GM21786 (cell line): ENCODE results near the gene GRIK4.
"Not testable (repeated sequence)": the region's sequence is repeated elsewhere in the genome, so short reads cannot be mapped to it uniquely, and the experiment has no call there.

Experiments
- ATAC-seq: cut with Tn5 transposase; IDR thresholded peaks from one replicate; pipeline ENCODE4 v1.9.1; 2021; ENCODE audit not compliant: unreplicated experiment

Gene GRIK4

GRCh38 chr11:120765710-120766109, 254.2 kb downstream of the GRIK4 start:
- not testable (repeated sequence) for ATAC-seq

GRCh38 chr11:120766318-120766717, 254.8 kb downstream of the GRIK4 start:
- no peak for ATAC-seq

- no peak for ATAC-seq
These were observed 257.4 kb downstream of the GRIK4 start for GRCh38 chr11:120768949-120769348.

DNA sequence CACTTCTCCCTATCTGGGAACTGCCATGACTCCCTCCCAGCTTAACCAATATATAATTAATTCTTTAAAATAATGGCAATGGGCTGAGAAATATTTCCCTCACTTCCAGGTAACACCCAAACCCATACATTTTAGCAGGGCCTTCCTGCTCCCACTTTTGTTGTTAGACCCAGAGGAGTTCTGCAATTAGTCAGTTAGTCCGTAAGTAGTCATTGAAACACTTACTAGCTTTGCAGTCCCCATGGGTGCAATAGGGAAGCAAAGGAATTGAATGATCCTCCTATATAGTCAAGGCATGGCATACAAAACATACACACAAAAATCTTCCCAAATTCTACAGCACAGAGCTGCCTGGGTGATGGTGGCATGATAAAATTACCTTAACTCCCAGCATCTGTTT, 258.4 kb downstream of the GRIK4 start:
- no peak for ATAC-seq

GRCh38 chr11:120771551-120772060, 260.1 kb downstream of the GRIK4 start:
- ATAC-seq: no peak

DNA sequence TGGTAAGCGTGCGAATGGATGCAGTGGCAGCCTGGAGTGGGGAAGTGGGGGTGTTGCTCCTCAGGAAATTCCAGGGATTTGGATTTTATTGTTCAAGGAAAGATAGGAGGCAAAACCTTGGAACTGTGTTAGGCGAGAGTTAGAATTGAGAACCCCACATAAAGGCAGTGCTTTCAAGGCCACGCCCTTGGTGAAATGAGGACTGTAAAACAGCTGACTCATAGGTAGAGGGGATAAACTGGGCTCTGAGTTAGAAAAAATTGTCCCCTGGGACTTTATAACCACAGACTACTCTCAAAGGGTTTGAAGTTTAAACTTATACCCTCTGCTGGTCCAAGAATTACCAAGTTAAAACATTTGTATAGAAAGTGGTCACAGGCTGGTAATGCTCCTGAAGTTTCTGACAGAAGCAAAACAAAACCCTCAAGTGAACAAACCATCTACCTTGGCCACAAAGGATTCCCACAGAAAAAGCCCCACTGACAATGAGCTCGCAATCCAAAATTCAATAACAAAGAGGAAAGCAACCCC, 262.0 kb downstream of the GRIK4 start:
- peak; percentile 70 for ATAC-seq

GRCh38 chr11:120774591-120775386, 263.2 kb downstream of the GRIK4 start:
- no peak for ATAC-seq

GRCh38 chr11:120775986-120776951, 264.7 kb downstream of the GRIK4 start:
- ATAC-seq: no peak

GRCh38 chr11:120778685-120779490, 267.3 kb downstream of the GRIK4 start:
- no peak for ATAC-seq

DNA sequence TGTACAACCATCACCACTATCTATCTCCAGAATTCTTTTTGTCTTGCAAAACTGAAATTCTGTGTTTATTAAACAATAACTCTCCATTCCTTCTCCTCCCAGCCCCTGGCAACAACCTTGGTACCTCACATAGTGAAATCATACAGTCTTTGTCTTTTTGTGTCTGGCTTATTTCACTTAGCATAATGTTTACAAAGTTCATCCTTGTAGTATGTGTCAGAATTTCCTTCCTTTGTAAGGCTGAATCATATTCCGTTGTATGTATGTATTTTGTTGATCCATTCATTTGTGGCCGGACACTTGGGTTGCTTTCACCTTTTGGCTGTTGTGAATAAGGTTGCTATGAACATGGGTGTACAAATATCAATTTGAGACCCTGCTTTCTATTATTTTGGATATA, 268.7 kb downstream of the GRIK4 start:
- ATAC-seq: no peak

GRCh38 chr11:120781486-120782120, 270.1 kb downstream of the GRIK4 start:
- ATAC-seq: no peak

DNA sequence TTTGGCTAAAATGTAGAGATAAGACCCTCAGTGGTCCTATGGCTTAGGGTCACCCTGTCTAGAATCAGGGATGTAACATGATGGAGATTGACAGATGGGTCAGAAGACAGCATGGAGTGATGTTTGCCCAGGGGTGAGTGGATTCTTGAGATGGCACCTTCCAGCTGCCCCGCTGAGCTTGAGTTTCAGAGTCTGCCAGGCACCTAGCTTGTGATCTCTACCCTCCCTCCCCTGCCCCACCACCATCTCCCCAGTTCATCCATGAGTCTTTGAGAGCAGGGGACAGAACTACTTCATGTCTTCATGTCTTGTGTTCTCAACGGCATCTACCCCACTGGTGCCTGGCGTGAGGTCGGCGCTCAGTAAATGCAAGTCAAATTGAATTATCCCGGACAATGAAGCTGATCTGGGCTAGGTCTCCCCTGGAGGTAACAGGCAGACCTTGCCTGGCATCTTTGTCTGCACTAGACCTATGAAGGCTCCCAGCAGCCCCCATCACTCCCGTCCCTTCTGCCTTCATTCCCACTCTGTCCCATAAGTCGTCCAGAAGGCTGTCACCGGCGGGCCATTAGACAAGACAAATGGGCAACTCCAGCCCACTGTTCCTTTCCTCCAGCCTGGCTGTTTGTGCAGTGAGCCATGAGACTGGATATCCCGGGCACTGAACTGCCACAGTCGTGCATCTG, 273.2 kb downstream of the GRIK4 start:
- no peak for ATAC-seq

DNA sequence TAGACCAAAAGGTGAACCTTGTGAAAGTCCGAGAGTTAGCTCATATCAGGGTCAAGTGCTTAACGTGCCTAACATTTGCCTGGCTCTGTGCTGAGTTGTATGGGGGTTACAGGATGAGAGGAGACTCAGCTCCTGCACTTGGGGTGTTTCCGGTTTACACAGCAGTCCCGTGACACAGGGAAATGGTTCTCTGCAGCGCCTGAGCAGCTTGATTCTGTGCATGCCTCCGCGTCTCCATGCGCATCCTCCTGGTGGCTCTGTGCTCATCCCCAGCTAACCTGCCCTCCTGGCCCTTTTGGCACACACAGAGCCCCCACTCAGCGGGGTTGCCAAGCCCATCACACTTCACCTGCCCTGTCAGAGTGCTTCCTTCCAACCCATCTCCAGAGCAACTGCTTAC, 274.0 kb downstream of the GRIK4 start:
- no peak for ATAC-seq

GRCh38 chr11:120786206-120786735, 274.7 kb downstream of the GRIK4 start:
- ATAC-seq: no peak

- not testable (repeated sequence) for ATAC-seq
These were observed 275.7 kb downstream of the GRIK4 start for GRCh38 chr11:120787224-120787623.

DNA sequence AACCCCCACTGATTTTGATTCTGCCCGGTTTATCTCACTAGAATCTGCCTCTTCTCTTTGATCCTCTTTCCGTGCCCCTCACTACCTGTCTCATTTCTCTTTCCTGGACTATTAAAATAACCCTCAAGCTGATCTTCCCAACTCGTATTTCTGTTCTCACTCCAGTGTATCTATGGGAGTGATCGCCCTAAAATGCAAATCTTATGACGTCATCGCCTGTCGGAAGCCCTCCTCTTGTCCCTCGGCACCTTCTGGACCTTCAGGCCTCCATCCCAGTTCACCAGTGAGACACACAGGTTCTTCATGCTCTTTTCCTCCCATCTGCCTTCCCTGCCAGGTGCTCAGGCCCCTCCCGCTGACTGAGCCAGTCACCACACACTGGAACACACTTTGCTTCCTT, 277.8 kb downstream of the GRIK4 start:
- no peak for ATAC-seq

DNA sequence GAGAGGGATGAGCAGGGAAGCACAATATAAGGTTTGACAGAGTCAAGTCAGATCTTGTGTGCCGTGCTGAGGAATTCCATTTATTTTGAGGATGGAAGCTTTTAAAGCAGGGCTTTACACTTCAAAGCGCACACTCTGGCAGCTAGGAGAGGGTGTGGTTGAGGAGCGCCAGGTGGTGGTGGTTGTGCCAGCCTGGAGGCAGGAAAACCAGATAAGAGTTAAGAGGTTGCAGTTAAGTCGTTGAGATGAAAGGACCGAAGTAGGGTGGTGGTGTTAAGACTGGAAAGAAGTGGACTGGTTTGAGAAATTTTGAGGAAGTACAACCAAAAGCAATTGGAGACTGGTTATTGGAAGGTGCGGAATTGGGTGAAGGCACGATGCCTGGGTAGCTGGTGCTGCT, 280.8 kb downstream of the GRIK4 start:
- no peak for ATAC-seq

DNA sequence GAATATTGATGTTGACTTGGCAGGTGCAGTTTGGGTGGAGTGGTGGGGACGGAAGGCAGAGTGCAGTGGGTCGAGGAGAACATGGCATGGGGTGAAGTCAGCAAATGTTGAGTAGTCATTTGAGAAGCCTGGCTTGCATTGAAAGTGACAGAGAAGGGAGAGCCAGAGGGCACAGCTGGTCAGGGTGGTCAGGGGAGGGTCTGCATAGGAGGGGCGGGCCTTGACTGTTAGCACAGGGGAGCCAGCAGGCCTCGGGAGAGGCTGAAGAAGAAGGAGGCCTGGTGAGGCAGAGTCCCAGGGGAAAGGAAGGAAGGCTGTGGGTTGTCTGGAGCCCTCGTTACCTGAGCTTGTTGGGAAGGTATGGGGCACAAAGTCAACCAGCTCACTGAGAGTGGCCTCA, 281.6 kb downstream of the GRIK4 start:
- no peak for ATAC-seq

DNA sequence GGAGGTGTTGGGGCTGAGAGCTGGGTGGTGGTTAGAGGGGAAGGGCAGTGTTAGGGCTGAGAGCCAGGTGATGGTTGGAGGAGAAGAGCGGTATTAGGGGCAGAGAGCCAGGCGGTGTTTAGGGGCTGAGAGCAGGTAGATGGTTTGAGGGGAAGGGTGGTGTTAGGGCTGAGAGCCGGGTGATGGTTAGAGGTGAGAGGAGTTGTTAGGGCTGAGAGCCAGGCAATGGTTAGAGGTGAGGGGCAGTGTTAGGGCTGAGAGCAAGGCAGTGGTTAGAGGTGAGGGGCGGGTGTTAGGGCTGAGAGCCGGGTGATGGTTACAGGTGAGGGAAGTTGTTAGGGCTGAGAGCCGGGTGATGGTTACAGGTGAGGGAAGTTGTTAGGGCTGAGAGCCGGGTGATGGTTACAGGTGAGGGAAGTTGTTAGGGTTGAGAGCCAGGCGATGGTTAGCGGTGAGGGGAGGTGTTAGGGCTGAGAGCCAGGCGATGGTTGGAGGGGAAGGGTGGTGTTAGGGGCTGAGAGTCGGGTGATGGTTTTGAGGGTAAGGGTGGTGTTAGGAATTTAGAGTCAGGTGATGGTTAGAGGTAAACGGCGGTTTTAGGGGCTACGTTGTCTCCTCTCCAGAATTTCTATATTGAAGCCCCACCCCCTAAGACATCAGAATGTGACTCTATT, 282.4 kb downstream of the GRIK4 start:
- no peak for ATAC-seq
